HUDEP-2 (cell line): ENCODE results near the gene SYNM.

Experiments used
- DNase-seq, 76 experiments: peaks; one replicate each; lab custom pipeline; 2025; ENCODE audit not compliant: unreplicated experiment in 76 of 76; lab: John Stamatoyannopoulos, UW

SYNM gene

DNA sequence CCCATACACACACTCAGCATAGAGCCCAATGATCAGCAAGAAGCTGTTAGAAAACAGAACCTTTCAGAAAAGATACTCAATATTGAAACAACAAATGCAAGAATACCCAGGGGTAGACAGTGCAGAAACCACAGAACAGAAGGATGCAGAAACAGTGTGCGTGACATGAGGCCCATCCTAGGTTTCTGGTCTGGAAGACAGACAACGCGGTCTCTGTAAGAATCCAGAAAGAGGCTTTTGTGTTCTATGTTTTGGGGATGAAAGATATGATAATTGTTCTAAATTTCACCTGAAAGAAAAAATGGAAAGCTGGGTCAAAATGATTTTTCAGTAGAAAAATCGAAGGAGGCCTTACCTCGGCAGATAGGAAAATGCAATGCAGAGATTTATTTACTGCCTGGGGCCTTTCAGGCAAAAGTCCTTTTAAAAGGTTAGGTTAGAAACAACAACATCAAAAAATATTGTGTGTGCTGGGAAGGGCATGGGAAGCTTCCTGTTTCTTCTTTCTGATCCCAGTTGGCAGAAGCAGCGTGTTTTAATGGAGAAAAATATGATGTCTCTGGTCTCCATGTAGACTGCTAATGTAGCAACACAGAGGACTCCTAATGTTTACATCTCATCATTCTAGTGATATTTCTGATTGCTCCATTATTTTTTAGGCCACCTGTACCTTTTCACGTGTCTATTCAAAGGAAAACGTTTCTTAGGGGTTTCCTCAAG lies 17.0 kb downstream of the SYNM start:
- no peak for DNase-seq

DNA sequence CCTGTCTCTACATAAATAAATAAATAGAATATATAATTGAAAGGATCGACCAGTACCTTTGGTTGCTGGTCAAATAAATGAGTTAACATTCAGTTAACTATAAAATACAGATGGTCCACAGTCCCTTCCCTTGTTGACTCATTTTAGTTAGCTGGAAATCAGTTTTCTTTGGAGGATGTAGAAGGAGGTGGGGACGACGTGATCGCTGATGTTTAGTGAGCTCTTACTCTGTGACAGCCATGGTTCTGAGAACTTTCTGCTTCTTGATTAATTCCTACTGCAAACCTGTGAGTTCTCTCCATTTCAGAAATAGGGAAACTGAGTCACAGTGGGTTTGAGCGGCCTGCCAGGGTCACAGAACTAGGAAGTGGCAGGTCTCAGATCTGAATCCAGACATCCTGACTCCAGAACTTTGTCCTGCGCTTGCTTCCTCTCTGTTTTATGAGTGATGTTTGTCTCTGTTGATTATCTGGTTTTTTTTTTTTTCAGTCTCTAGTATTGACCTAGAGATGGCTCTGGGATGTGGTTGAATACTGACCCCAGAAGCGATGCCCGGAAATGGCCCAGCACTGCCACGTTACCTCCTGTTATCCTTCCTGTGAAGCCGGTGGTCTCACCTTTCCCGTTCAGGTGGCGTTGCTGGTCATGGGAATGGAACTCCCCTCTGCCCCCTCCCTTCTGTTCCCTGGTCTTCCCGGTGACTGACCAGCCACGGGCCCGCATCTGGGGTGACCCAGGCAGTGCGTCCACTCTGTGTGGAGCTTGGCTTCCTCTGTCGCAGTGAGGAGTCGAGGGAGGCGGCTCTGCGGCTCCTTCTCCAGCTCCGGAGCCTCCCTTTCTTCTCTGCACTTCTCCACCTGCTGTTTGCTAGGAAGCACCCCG lies 18.2 kb downstream of the SYNM start:
- no peak for DNase-seq

DNA sequence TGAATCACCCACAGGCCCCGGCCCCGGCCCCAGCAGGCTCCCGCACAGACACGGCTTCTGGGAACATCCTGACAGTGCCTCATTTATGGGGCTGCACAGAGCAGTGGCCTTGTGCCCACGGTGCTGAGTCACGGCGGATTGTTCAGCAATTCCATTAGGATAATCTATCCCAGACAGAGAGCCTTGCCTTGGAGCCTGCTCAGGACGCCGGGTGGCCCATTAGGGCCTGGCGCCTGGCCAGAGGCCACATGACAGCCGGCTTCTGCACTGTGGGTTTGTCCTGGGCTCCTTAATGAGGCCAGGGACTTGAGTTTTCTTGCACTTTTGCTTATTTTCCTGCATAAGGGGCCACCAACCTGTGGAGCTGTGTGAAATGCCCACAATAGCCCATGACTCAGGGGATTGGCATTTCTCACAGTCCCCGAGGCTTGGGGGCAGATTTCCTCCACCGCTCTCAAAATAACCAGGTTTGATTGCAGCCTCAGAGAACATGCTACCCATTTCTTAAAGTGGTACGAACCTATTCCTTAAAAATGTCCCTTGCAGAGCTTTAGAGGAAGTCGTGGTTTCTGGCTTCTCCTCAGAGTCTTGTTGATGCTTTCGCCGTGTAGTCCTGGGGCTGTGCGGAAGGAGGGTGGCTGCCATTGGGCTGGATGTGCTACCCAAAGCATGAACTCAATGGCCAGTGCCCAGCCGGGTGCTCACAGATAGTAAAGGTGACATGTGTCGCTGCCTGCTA lies 19.0 kb downstream of the SYNM start:
- peak in 1 of 76 experiments; percentile 10 for DNase-seq

DNA sequence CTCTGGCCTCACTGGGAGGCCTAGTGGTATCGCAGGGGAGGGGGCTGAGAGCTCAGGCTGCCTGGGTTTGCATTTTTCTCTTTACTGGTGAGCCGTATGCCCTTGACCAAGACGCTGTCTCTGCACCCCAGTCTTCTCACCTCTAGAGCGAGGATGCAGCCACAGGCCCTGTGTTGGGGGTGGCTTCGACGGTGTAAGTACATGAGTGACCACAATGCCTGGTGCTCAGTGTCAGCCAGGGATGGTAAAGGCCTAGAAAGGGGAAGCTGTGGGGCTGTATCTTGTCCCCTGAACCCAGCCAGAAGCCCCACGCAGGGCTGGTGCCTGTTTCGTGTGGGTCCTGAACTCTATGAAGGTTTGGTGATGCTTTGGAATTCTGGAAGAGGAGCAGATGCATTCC lies 19.8 kb downstream of the SYNM start:
- no peak for DNase-seq

DNA sequence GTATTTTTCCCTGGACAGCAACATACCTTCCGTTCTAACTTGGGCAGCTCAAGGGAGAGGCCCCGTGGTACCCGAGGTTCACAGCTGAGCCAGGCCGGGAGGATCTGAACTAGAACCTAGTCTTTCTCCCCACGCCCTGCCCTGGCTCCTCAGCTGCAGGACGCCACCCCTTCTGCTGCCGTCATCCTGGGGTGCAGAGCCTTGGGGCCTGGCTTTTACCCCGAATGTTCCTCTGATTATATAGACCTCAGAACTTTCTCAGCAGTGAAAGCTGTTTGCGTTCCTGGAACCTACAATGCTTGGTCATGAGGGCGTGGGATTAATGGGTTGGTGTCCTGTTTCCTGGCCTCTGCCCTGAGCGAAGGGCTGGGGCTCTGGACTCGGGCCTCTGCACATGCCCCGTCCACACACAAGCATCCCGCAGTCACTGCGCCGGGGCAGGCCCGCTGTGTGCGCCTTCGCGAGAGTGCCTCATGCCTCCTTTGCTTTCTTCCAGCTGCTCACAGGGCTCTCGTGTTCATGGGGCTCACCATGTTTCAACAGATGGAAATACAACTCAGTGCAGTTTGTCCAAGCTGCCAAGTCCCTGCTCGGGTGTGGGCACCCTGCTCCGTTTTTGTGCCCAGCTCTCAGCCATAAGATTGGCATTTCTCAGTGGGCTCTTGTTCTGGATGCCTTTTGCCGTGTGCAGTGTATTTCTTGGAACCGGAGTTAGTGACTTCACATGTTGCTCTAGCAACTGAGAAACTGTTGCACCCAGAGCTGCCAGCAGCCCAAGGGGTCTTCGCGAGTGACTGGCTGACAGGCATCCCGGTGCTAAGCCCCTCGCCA lies 20.4 kb downstream of the SYNM start:
- no peak for DNase-seq

DNA sequence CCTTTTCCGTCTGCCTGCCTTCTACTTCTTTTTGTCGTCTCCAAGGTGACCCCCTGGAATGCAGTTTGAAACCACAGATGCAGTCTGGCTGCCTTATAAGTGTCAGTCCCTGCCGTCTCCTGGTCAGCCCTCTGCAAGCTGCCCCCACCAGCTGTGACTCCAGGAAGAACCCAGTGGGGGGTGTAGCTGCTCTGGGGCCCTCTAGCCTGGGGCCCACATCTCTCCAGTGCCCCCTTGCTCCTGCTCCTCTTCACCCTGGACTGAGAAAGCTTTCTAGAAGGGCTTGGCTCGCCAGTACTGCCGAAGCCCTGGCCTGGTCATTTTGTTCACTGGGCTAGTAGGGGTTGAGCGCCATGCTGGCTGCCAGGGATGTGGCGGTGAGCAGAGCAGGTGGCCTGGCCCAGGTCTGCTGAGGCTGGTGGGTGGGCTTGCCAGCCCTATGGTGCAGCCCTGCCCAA lies 21.3 kb downstream of the SYNM start:
- DNase-seq, result no peak

DNA sequence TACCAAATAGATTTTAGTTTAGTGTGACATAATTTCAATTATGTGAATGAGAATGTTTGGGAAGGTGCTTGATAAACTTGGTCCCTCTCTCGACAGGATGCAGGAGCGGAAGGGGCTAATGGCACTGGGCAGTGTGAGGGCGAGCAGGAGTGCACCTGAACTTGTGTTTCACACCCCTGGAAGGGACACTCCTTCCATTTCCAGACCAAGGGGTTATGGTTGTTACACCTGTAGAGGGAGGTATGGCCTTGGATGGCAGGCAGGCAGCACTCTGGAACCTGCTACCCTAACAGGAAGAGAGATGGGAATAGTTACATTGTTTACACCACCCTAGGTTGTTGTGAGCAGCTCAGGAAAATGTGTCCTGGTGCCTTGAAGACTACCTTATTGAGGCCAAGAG lies 22.1 kb downstream of the SYNM start:
- DNase-seq, result no peak

DNA sequence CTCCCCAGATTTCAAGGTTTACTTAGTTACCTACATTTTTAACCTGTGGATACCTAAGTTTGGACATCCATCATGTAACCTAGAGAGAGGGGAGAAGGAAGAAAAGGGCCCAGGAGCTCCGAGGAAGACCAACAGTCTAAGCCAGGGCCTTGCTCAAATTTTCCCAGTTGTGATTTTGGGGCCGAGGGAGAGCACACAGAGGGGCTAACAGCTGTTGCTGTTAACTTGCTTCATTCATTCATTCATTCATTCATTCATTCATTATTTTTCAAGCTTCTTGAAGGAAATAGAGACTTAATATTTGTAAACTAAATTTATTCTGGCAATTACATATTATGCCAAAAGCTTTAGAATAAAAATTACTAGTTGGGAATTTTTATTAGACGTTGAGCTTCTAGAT lies 22.9 kb downstream of the SYNM start:
- no peak for DNase-seq

DNA sequence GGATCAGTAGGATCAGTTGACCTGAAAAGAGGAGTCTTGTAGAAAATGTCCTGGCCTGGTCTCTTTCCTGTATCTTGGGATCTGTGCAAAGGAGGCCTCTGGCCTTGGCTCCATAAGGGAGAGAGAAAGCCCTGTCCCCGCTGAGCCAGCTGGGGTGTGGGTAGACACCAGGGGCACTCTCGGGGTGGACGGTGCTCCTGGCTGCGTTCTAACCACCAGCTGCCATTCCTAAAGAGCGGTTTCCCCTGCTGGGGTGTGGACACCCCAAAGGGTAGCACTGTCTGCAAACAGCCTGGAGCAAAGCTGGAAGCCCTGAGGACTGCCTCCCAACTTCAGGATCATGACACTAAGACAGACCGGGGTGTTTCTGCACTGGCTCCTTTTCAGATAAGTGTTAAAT lies 23.5 kb downstream of the SYNM start:
- DNase-seq, result no peak

DNA sequence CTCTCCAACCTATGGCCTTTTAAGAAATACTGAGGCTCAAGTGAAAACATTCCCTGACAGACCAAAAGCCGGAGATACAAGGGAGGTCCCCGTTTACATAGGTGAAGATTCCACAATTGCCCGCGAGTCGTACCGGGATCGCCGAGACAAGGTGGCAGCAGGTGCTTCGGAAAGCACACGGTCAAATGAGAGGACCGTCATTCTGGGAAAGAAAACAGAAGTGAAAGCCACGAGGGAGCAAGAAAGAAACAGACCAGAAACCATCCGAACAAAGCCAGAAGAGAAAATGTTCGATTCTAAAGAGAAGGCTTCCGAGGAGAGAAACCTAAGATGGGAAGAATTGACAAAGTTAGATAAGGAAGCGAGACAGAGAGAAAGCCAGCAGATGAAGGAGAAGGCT lies 24.8 kb downstream of the SYNM start:
- DNase-seq, result no peak

DNA sequence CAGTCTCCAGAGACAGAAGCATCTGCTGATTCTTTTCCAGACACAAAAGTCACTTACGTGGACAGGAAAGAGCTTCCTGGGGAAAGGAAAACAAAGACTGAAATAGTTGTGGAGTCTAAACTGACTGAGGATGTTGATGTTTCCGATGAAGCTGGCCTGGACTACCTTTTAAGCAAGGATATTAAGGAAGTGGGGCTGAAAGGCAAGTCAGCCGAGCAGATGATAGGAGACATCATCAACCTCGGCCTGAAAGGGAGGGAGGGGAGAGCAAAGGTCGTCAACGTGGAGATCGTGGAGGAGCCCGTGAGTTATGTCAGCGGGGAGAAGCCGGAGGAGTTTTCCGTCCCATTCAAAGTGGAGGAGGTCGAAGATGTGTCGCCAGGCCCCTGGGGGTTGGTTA lies 25.4 kb downstream of the SYNM start:
- no peak for DNase-seq

DNA sequence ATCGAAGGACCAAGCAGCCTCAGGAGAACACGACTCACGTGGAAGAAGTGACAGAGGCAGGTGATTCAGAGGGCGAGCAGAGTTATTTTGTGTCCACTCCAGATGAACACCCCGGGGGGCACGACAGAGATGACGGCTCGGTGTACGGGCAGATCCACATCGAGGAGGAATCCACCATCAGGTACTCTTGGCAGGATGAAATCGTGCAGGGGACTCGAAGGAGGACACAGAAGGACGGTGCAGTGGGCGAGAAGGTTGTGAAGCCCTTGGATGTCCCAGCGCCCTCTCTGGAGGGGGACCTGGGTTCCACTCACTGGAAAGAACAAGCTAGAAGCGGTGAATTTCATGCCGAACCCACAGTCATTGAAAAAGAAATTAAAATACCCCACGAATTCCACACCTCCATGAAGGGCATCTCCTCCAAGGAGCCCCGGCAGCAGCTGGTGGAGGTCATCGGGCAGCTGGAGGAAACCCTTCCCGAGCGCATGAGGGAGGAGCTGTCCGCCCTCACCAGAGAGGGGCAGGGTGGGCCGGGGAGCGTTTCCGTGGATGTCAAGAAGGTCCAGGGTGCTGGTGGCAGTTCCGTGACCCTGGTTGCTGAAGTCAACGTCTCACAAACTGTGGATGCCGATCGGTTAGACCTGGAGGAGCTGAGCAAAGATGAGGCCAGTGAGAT lies 26.0 kb downstream of the SYNM start:
- DNase-seq, result no peak

DNA sequence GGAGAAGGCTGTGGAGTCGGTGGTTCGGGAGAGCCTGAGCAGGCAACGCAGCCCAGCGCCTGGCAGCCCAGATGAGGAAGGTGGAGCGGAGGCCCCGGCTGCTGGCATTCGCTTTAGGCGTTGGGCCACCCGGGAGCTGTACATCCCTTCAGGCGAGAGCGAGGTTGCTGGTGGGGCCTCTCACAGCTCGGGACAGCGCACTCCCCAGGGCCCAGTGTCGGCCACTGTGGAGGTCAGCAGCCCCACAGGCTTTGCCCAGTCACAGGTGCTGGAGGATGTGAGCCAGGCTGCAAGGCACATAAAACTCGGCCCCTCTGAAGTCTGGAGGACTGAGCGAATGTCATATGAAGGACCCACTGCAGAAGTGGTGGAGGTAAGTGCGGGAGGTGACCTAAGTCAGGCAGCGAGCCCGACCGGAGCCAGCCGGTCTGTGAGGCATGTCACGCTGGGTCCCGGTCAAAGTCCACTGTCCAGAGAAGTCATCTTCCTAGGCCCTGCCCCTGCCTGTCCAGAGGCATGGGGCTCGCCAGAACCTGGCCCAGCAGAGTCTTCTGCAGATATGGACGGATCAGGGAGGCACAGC lies 26.7 kb downstream of the SYNM start:
- DNase-seq, result no peak

DNA sequence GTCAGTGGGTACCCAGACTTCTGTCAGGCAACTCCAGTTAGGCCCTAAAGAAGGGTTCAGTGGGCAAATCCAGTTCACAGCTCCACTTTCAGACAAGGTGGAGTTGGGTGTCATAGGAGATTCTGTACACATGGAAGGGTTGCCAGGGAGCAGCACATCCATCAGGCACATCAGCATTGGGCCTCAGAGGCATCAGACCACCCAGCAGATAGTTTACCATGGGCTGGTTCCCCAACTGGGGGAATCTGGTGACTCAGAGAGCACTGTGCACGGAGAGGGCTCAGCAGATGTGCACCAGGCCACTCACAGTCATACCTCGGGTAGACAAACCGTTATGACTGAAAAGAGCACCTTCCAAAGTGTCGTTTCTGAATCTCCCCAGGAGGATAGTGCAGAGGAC lies 27.2 kb downstream of the SYNM start:
- no peak for DNase-seq

DNA sequence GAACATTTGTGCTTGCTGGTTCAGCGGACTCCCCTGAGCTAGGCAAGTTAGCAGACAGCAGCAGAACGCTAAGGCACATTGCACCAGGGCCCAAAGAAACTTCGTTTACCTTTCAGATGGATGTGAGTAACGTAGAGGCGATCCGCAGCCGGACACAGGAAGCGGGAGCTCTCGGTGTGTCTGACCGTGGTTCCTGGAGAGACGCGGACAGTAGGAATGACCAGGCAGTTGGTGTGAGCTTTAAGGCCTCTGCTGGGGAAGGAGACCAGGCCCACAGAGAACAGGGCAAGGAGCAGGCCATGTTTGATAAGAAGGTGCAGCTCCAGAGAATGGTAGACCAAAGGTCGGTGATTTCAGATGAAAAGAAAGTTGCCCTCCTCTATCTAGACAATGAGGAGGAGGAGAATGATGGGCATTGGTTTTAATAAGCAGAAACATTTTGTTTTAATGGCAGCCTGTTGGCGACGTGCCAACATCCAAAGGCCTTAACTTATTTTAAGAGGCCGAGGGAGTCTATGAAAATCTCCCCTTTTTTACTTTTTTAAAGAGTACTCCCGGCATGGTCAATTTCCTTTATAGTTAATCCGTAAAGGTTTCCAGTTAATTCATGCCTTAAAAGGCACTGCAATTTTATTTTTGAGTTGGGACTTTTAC lies 27.9 kb downstream of the SYNM start:
- no peak for DNase-seq

DNA sequence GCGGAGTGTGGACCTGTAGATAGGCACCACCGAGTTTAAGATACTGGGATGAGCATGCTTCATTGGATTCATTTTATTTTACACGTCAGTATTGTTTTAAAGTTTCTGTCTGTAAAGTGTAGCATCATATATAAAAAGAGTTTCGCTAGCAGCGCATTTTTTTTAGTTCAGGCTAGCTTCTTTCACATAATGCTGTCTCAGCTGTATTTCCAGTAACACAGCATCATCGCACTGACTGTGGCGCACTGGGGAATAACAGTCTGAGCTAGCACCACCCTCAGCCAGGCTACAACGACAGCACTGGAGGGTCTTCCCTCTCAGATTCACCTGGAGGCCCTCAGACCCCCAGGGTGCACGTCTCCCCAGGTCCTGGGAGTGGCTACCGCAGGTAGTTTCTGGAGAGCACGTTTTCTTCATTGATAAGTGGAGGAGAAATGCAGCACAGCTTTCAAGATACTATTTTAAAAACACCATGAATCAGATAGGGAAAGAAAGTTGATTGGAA lies 29.5 kb downstream of the SYNM start:
- DNase-seq, result no peak

DNA sequence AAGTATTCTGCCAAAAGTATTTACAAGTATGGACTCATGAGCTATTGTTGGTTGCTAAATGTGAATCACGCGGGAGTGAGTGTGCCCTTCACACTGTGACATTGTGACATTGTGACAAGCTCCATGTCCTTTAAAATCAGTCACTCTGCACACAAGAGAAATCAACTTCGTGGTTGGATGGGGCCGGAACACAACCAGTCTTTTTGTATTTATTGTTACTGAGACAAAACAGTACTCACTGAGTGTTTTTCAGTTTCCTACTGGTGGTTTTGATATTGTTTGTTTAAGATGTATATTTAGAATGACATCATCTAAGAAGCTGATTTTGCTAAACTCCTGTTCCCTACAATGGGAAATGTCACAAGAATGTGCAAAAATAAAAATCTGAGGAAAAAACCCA lies 30.3 kb downstream of the SYNM start:
- no peak for DNase-seq

DNA sequence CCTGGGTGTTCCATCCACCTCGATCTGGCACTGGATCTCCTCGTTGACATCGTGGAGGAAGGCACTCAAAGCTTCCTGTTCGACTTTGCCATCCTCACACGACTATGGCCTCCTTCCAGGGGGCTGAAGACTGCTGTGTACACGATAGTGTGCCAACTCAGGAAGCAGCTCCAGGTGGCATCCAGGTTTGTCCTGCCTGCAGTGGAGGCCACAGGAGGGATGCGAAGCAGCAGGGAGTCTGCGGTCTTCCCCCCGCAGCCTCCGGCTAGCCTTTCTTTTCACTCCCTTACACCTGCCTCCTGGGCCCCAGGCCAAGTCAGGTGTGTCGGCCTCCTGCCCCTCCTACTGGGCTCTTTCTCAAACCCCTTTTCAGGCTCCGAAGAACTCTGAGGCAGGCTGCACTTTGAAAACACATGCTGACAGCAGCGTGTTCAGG lies 32.2 kb downstream of the SYNM start:
- no peak for DNase-seq

DNA sequence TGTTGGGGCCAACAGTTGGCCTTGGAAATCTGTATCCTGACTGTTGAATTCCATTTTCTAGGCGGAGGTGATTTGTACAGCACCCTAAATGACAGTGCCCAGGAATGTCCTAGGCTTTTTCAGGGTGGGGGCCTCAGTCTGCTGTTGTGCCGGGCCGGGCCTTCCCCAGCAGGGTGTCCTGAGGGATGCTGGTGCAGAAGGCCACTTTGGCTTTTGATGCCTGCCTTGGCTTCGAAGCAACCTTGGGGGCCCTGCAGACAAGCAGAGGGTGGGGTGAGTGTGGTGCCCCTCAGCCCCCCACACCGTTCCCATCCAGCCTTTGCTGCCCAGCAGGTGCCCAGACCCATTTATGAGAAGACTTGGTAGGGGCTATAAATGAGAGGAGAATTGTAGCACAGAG lies 33.0 kb downstream of the SYNM start:
- no peak for DNase-seq
